H1 (cell line): Measurements from ENCODE around the gene KRT32. TPM values are rescaled to one million over a fixed set of nuclear protein-coding genes. Genes with fewer than 3 reads are reported as not detected.

Experiments
- CTCF ChIA-PET: fragments of 300-600 bp; sonication (Branson Sonifier 250); formaldehyde crosslinking; loops from one replicate; lab custom pipeline; 2021; ENCODE audit not compliant: partially characterized antibody; lab: Charles Lee
- POLR2A ChIA-PET: fragments of 300-600 bp; sonication (Branson Sonifier 250); formaldehyde crosslinking; loops from one replicate; lab custom pipeline; 2021; ENCODE audit warnings: inconsistent platforms; ENCODE audit not compliant: partially characterized antibody; lab: Charles Lee
- DNase-seq, 2 experiments: peaks; one replicate each; pipeline versions ENCODE4 v3.0.0 to v3.0.0-alpha.2; 2010 to 2022; ENCODE audit warnings: low spot score in 2 of 2, low read depth in 1 of 2, mixed read lengths in 1 of 2
- FAIRE-seq: peaks from 2 replicates; lab custom pipeline; 2011; peaks lifted over from hg19 to GRCh38; lab: Jason Lieb, UNC
- H2AFZ ChIP-seq: 2 replicates; pipeline ENCODE4 v1.8.1; 2012; ENCODE audit warnings: low read length, inconsistent platforms
- H2AK5ac ChIP-seq: 2 replicates; pipeline ENCODE4 v1.6.1; 2013; ENCODE audit warnings: low read depth, low read length
- H2BK120ac ChIP-seq: replicated peaks from 2 replicates; pipeline ENCODE3; 2013; ENCODE audit warnings: low read depth, low read length, inconsistent platforms
- H2BK12ac ChIP-seq: 2 replicates; pipeline ENCODE4 v1.6.1; 2013; ENCODE audit warnings: low read depth, low read length
- H2BK15ac ChIP-seq: 2 replicates; pipeline ENCODE4 v1.6.1; 2013; ENCODE audit warnings: low read length
- H2BK20ac ChIP-seq: 2 replicates; pipeline ENCODE4 v1.6.1; 2013; ENCODE audit warnings: low read length
- H2BK5ac ChIP-seq: 2 replicates; pipeline ENCODE4 v1.6.1; 2013; ENCODE audit warnings: low read depth, low read length
- H3K14ac ChIP-seq: 2 replicates; pipeline ENCODE4 v1.6.1; 2013; ENCODE audit warnings: inconsistent platforms; ENCODE audit not compliant: insufficient read length
- H3K18ac ChIP-seq: 2 replicates; pipeline ENCODE4 v1.6.1; 2013; ENCODE audit warnings: low read length; ENCODE audit errors: extremely low read depth
- H3K23ac ChIP-seq: 2 replicates; pipeline ENCODE4 v1.6.1; 2013; ENCODE audit warnings: inconsistent platforms; ENCODE audit not compliant: insufficient read length
- H3K23me2 ChIP-seq: 2 replicates; pipeline ENCODE4 v1.6.1; 2013; ENCODE audit warnings: low read depth, low read length
- H3K27ac ChIP-seq: 2 replicates; pipeline ENCODE4 v1.6.1; 2011; ENCODE audit warnings: low read depth, low read length, inconsistent platforms
- H3K27me3 ChIP-seq, 4 experiments: replicated peaks in 1 of 4; 1 replicate in 1 of 4; 2 replicates in 3 of 4; pipeline versions ENCODE4 v1.6.1 to v1.8.1; 2011 to 2013; ENCODE audit warnings: low read length in 3 of 4, mild to moderate bottlenecking in 3 of 4, inconsistent platforms in 2 of 4, mixed read lengths in 2 of 4, moderate library complexity in 1 of 4; ENCODE audit not compliant: control insufficient read depth in 3 of 4, insufficient read depth in 3 of 4; ENCODE audit errors: extremely low read depth in 1 of 4
- H3K36me3 ChIP-seq, 4 experiments: 2 replicates each; pipeline versions ENCODE4 v1.6.1 to v1.8.1; 2011 to 2013; ENCODE audit warnings: mild to moderate bottlenecking in 4 of 4, low read length in 3 of 4, moderate library complexity in 2 of 4, control low read depth in 1 of 4, inconsistent platforms in 1 of 4; ENCODE audit not compliant: insufficient read depth in 4 of 4, control insufficient read depth in 2 of 4
- H3K4ac ChIP-seq: replicated peaks from 2 replicates; pipeline ENCODE3; 2013; ENCODE audit warnings: low read length, low read depth, mixed read lengths, inconsistent platforms; ENCODE audit not compliant: insufficient read length
- H3K4me1 ChIP-seq, 4 experiments: replicated peaks in 1 of 4; 1 replicate in 1 of 4; 2 replicates in 3 of 4; pipeline versions ENCODE4 v1.6.1 to v1.8.1; 2011 to 2013; ENCODE audit warnings: low read length in 3 of 4, inconsistent platforms in 2 of 4, mixed read lengths in 1 of 4; ENCODE audit not compliant: insufficient read depth in 4 of 4, control insufficient read depth in 3 of 4
- H3K4me2 ChIP-seq, 2 experiments: 2 replicates each; pipeline versions ENCODE4 v1.6.1 to v1.8.1; 2011 to 2013; ENCODE audit warnings: low read depth in 2 of 2, low read length in 2 of 2, control low read depth in 1 of 2, inconsistent platforms in 1 of 2, mild to moderate bottlenecking in 1 of 2; ENCODE audit not compliant: insufficient read depth in 1 of 2
- H3K4me3 ChIP-seq, 4 experiments: fragments of 200-600, 300-600 bp in 1 of 4; sonication (generic), shearing (Covaris generic), sonication (Bioruptor Twin) in 1 of 4; 2 replicates each; pipeline versions ENCODE4 v1.5.1 to v1.8.1; 2011 to 2016; ENCODE audit warnings: low read length in 4 of 4, low read depth in 3 of 4, control low read depth in 2 of 4, inconsistent platforms in 2 of 4, mild to moderate bottlenecking in 2 of 4, mixed read lengths in 1 of 4, moderate library complexity in 1 of 4; ENCODE audit not compliant: insufficient read depth in 2 of 4; ENCODE audit errors: extremely low read depth in 1 of 4
- H3K56ac ChIP-seq: replicated peaks from 2 replicates; pipeline ENCODE3; 2013; ENCODE audit warnings: low read depth, mild to moderate bottlenecking, mixed read lengths, low read length, inconsistent platforms; ENCODE audit not compliant: insufficient read length
- H3K79me1 ChIP-seq: 2 replicates; pipeline ENCODE4 v1.6.1; 2013; ENCODE audit warnings: low read depth, low read length, control low read depth
- H3K79me2 ChIP-seq, 2 experiments: 2 replicates each; pipeline versions ENCODE4 v1.6.1 to v1.8.1; 2012 to 2013; ENCODE audit warnings: low read length in 2 of 2, mild to moderate bottlenecking in 2 of 2, inconsistent platforms in 1 of 2; ENCODE audit not compliant: insufficient read depth in 2 of 2, control insufficient read depth in 1 of 2
- H3K9ac ChIP-seq, 4 experiments: replicated peaks in 1 of 4; 1 replicate in 1 of 4; 2 replicates in 3 of 4; pipeline versions ENCODE4 v1.6.1 to v1.8.1; 2011 to 2013; ENCODE audit warnings: low read depth in 3 of 4, low read length in 3 of 4, control low read depth in 2 of 4, mild to moderate bottlenecking in 2 of 4, moderate library complexity in 2 of 4, inconsistent platforms in 1 of 4; ENCODE audit errors: extremely low read depth in 1 of 4
- H3K9me3 ChIP-seq, 2 experiments: 2 replicates each; pipeline versions ENCODE4 v1.6.1 to v1.8.1; 2012 to 2013; ENCODE audit warnings: mild to moderate bottlenecking in 2 of 2, moderate library complexity in 2 of 2, control low read depth in 1 of 2, inconsistent platforms in 1 of 2, low read depth in 1 of 2, low read length in 1 of 2, mixed read lengths in 1 of 2; ENCODE audit not compliant: insufficient read depth in 2 of 2
- H4K20me1 ChIP-seq, 2 experiments: replicated peaks in 1 of 2; 2 replicates each; pipeline versions ENCODE3 to v1.8.1; 2011 to 2013; ENCODE audit warnings: inconsistent platforms in 2 of 2, low read length in 2 of 2, mild to moderate bottlenecking in 1 of 2; ENCODE audit not compliant: insufficient read depth in 2 of 2, control insufficient read depth in 1 of 2
- H4K5ac ChIP-seq: 2 replicates; pipeline ENCODE4 v1.6.1; 2013; ENCODE audit warnings: low read length, low read depth, mixed read lengths, inconsistent platforms; ENCODE audit not compliant: insufficient read length
- H4K8ac ChIP-seq: 2 replicates; pipeline ENCODE4 v1.8.0; 2013; ENCODE audit warnings: mild to moderate bottlenecking, moderate library complexity, low read length, inconsistent platforms; ENCODE audit not compliant: insufficient read depth; ENCODE audit errors: extremely low read depth
- H4K91ac ChIP-seq: replicated peaks from 2 replicates; pipeline ENCODE3; 2013; ENCODE audit warnings: low read length, mixed read lengths, inconsistent platforms; ENCODE audit not compliant: insufficient read length
- ATF3 ChIP-seq: IDR thresholded peaks from 2 replicates; pipeline ENCODE4 v1.6.1; 2011; ENCODE audit warnings: low read depth, mild to moderate bottlenecking, low read length; ENCODE audit not compliant: insufficient read depth
- CEBPB ChIP-seq: IDR thresholded peaks from 2 replicates; pipeline ENCODE4 v1.6.1; 2012; ENCODE audit warnings: low read depth, low read length
- GABPA ChIP-seq: IDR thresholded peaks from 2 replicates; pipeline ENCODE4 v1.6.1; 2011; ENCODE audit warnings: mild to moderate bottlenecking, low read length, moderate library complexity, borderline replicate concordance; ENCODE audit not compliant: insufficient read depth
- HDAC6 ChIP-seq: IDR thresholded peaks from one replicate; pipeline ENCODE4 v1.7.1; 2012; ENCODE audit warnings: low read depth, mild to moderate bottlenecking, inconsistent platforms, low read length, moderate library complexity
- JUN ChIP-seq: IDR thresholded peaks from 2 replicates; pipeline ENCODE4 v1.6.1; 2011; ENCODE audit warnings: low read depth, mild to moderate bottlenecking, improper control_type of control experiment, low read length
- KDM4A ChIP-seq: IDR thresholded peaks from one replicate; pipeline ENCODE4 v1.7.1; 2012; ENCODE audit warnings: low read depth, mild to moderate bottlenecking, moderate library complexity, low read length, inconsistent platforms; ENCODE audit not compliant: severe bottlenecking
- MAX ChIP-seq: IDR thresholded peaks from 2 replicates; pipeline ENCODE4 v1.6.1; 2012; ENCODE audit warnings: inconsistent platforms
- NANOG ChIP-seq: IDR thresholded peaks from 2 replicates; pipeline ENCODE4 v1.6.1; 2011; ENCODE audit warnings: low read length, low read depth, mild to moderate bottlenecking, inconsistent platforms; ENCODE audit not compliant: insufficient read depth, poor library complexity, severe bottlenecking
- POU5F1 ChIP-seq: IDR thresholded peaks from 2 replicates; pipeline ENCODE4 v1.6.1; 2011; ENCODE audit warnings: low read depth, mild to moderate bottlenecking, low read length, moderate library complexity
- RNF2 ChIP-seq: fragments of 200-900, 300-1000 bp; sonication (generic); IDR thresholded peaks from 2 replicates; pipeline ENCODE4 v1.7.1; 2016; ENCODE audit warnings: borderline replicate concordance, low read depth, mild to moderate bottlenecking, antibody characterized with exemption, low read length; ENCODE audit not compliant: poor library complexity, severe bottlenecking; ENCODE audit errors: missing control alignments
- SIN3A ChIP-seq, 2 experiments: IDR thresholded peaks in 1 of 2; conservative IDR thresholded peaks in 1 of 2; 2 replicates each; pipeline ENCODE4 v1.6.1; 2011 to 2012; ENCODE audit warnings: low read length in 2 of 2, improper control_type of control experiment in 1 of 2, low read depth in 1 of 2, mild to moderate bottlenecking in 1 of 2
- TAF1 ChIP-seq: IDR thresholded peaks from 2 replicates; pipeline ENCODE4 v1.6.1; 2011; ENCODE audit warnings: mild to moderate bottlenecking, low read depth, low read length
- WGBS, 2 experiments: shearing (Covaris generic) in 1 of 2; methylation state at CpG; one replicate each; pipeline versions ENCODE4 v1.1.6 to v1.1.7; 2013 to 2015; ENCODE audit warnings: low lambda C conversion rate in 2 of 2, mixed read lengths in 2 of 2, inconsistent platforms in 1 of 2, low coverage in 1 of 2, missing lambda C conversion rate in 1 of 2; ENCODE audit not compliant: insufficient replicate concordance in 2 of 2, insufficient coverage in 1 of 2, insufficient read length in 1 of 2; ENCODE audit errors: extremely low coverage in 1 of 2, missing lambda C conversion rate in 1 of 2; 5-methylcytosine and 5-hydroxymethylcytosine counted together
- polyA plus RNA-seq, 7 experiments: library from polyadenylated mRNA; depleted of rRNA in 3 of 7; stranded (reverse) in 5 of 7; unstranded in 2 of 7; fragments of >200 nt in 5 of 7; fragments of 200-250 nt in 2 of 7; gene quantifications; 1 replicate in 5 of 7; 2 replicates in 1 of 7; 4 replicates in 1 of 7; pipeline versions ENCODE4 v1.2.1 to v1.2.3, GENCODE V29; 2011 to 2013; ENCODE audit warnings: missing spikeins in 2 of 7, mixed read lengths in 2 of 7
- total RNA-seq: library from RNA; stranded (reverse); fragmentation: NEBNext Ultra II Directional; extraction: Animal tissue kit (Norgen Biotek cat#: 25700); gene quantifications from 2 replicates; pipeline ENCODE4 v1.2.1, GENCODE V29; 2021

Gene KRT32
- total and polyA plus RNA-seq, 2 of the 8 experiments (the other 6 are each of a cell fraction or from before 2014, with no cell fraction given) = not detected

- DNase-seq = no peak
- no peak for TF ChIP-seq CEBPB
- TF ChIP-seq MAX = no peak
- TF ChIP-seq KDM4A = no peak
- TF ChIP-seq NANOG = no peak
- no peak for TF ChIP-seq SIN3A (conservative IDR thresholded peaks at IDR 0.05 in 1 of 2, IDR thresholded peaks at IDR 0.05 in 1 of 2; ENCODE audit: low read depth in 1 of 2, low read length in 2 of 2)
- TF ChIP-seq ATF3 = no peak
- no peak for TF ChIP-seq HDAC6
- no peak for TF ChIP-seq GABPA
- no peak for TF ChIP-seq POU5F1
- no peak for TF ChIP-seq JUN
- TF ChIP-seq RNF2 = no peak
- no peak for TF ChIP-seq TAF1
Observed at GRCh38 chr17:41451154-41451728, 15.9 kb downstream of the KRT32 start.

More at GRCh38 chr17:41451154-41451728, 15.9 kb downstream of the KRT32 start:
- H4K8ac ChIP-seq = no peak overlapping the region
- no peak overlapping the region for H3K56ac ChIP-seq
- H4K5ac ChIP-seq = no peak overlapping the region
- H3K23me2 ChIP-seq = no peaks in the 10 kb centered on the region; the same call in 1 of the 2 replicates
- no peaks in the 10 kb centered on the region for H4K20me1 ChIP-seq
- no peaks in the 10 kb centered on the region for H3K36me3 ChIP-seq
- H3K9me3 ChIP-seq = peaks cover 3 to 9% of the 10 kb centered on the region in 2 experiments; a peak in 2 of 4 replicates
- H3K23ac ChIP-seq = no peak overlapping the region
- no peaks in the 10 kb centered on the region for H3K79me1 ChIP-seq
- no peak for FAIRE-seq
- no peak overlapping the region for H3K9ac ChIP-seq
- H2AFZ ChIP-seq = no peak overlapping the region
- no peak overlapping the region for H2BK12ac ChIP-seq
- H3K4me2 ChIP-seq = no peak overlapping the region
- H4K91ac ChIP-seq = no peak overlapping the region
- H2BK5ac ChIP-seq = no peak overlapping the region
- H2BK15ac ChIP-seq = no peak overlapping the region
- H3K4me3 ChIP-seq = no peak overlapping the region
- H3K79me2 ChIP-seq = no peaks in the 10 kb centered on the region
- no peak overlapping the region for H2BK120ac ChIP-seq
- POLR2A ChIA-PET = no interaction called here
- H3K14ac ChIP-seq = no peak overlapping the region
- no peak overlapping the region for H2AK5ac ChIP-seq
- H3K18ac ChIP-seq = no peak overlapping the region
- CTCF ChIA-PET = interaction anchor here (0.6 to 1.8 kb wide), 4 partner anchors 10 to 219 kb away, joined by 3 to 4 read pairs (median 3); partner anchors contain the start of gene KRT19
- no peaks in the 10 kb centered on the region; a peak in 1 of 7 replicates for H3K4me1 ChIP-seq
- 94% methylated on average over 2 of the region's 2 CpGs; no CpG with 5 or more reads in 1 of the 2 experiments for WGBS, 2 experiments
- no peak overlapping the region for H3K27ac ChIP-seq
- H3K27me3 ChIP-seq = no peaks in the 10 kb centered on the region
- H3K4ac ChIP-seq = no peak overlapping the region
- H2BK20ac ChIP-seq = no peak overlapping the region
